ENCODE results near the gene SAMD10. TPM values are rescaled to one million over a fixed set of nuclear protein-coding genes. Genes with fewer than 3 reads are reported as not detected.

SAMD10 gene
- total RNA-seq = 6.4 and 10.3 TPM in 2 replicates

GRCh38 chr20:63979557-63980316 lies at the start of gene SAMD10:
SAMD10 (minus strand) TSS chr20:63979642; CDS start chr20:63979467, 175 bp downstream.

GRCh38 chr20:63980806-63981728 lies 1.6 kb upstream of the SAMD10 start, which contains the start of gene PRPF6:
PRPF6 (plus strand) TSS chr20:63981132; CDS start chr20:63981246, 114 bp downstream.

GRCh38 chr20:63969838-63970713 lies 9.4 kb downstream of the SAMD10 start, which contains the start of gene ZNF512B:
ZNF512B (minus strand) TSS chr20:63969930; CDS start chr20:63967950, 1,980 bp downstream.

GRCh38 chr20:63955827-63956663 lies 23.4 kb downstream of the SAMD10 start, which contains the start of gene UCKL1:
UCKL1 (minus strand) TSS chr20:63956416; CDS start chr20:63956372, 44 bp downstream.

Other genes with a start within 250 kb of the SAMD10 start
- gene LIME1, start 243.0 kb downstream of the SAMD10 start, total RNA-seq = 3.9 and 6.5 TPM in 2 replicates
- 68.1 and 97.0 TPM in 2 replicates for gene SLC2A4RG, start 239.9 kb downstream of the SAMD10 start, total RNA-seq
- gene ZBTB46, start 148.4 kb downstream of the SAMD10 start, total RNA-seq = 1.8 and 5.6 TPM in 2 replicates
- not detected in 2 replicates for gene ABHD16B, start 118.1 kb downstream of the SAMD10 start, total RNA-seq
- 99.1 and 136 TPM in 2 replicates for gene TPD52L2, start 114.4 kb downstream of the SAMD10 start, total RNA-seq
- 39.3 and 46.8 TPM in 2 replicates for gene DNAJC5, start 84.5 kb downstream of the SAMD10 start, total RNA-seq
- gene UCKL1, start 23.2 kb downstream of the SAMD10 start, total RNA-seq = 31.1 and 38.3 TPM in 2 replicates
- gene ZNF512B, start 9.7 kb downstream of the SAMD10 start, total RNA-seq = 8.3 and 15.5 TPM in 2 replicates
- 46.4 and 48.6 TPM in 2 replicates for gene PRPF6, start 1.5 kb upstream of the SAMD10 start, total RNA-seq
- 0.25 TPM in 1 of 2 replicates, not detected in the other for gene C20orf204, start 56.5 kb upstream of the SAMD10 start, total RNA-seq
- gene SOX18, start 70.0 kb upstream of the SAMD10 start, total RNA-seq = not detected in 2 replicates
- gene TCEA2, start 83.6 kb upstream of the SAMD10 start, total RNA-seq = 20.2 and 46.8 TPM in 2 replicates
- gene RGS19, start 99.9 kb upstream of the SAMD10 start, total RNA-seq = 9.9 and 21.3 TPM in 2 replicates
- 0.33 and 1.5 TPM in 2 replicates for gene OPRL1, start 100.4 kb upstream of the SAMD10 start, total RNA-seq
- 0.49 TPM in 1 of 2 replicates, not detected in the other for gene LKAAEAR1, start 104.8 kb upstream of the SAMD10 start, total RNA-seq
- gene NPBWR2, start 127.9 kb upstream of the SAMD10 start, total RNA-seq = not detected in 2 replicates
- not detected in 2 replicates for gene MYT1, start 184.8 kb upstream of the SAMD10 start, total RNA-seq

Measured in mesangial cell (primary cell).